Measurements from ENCODE around the gene TYR.
"Not testable (repeated sequence)": the region's sequence is repeated elsewhere in the genome, so short reads cannot be mapped to it uniquely, and the experiment has no call there.

Gene TYR

DNA sequence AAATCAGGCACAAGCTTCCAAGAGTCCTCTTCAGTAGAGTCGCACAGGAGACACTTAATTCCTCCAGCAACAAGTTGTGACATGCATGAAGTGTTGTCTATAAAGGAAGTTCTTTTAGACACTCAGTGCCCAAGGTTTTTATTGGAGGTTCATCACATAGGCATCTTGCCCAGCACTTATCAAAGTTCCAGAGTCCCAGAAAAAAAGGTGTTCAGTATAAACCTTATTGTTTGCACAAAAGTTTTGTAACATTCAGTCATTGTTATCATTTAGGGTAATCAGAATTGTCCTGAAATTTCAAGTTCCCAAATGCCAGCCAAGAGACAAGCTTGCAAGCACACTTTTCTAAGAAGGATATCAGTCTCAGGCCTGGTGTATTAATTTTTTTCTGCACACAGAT, 130.6 kb downstream of the TYR start:
- not testable (repeated sequence) for H3K27me3 ChIP-seq (ENCODE audit: insufficient read depth, low read length); H2AFZ ChIP-seq (ENCODE audit: low read length, unreplicated experiment)

DNA sequence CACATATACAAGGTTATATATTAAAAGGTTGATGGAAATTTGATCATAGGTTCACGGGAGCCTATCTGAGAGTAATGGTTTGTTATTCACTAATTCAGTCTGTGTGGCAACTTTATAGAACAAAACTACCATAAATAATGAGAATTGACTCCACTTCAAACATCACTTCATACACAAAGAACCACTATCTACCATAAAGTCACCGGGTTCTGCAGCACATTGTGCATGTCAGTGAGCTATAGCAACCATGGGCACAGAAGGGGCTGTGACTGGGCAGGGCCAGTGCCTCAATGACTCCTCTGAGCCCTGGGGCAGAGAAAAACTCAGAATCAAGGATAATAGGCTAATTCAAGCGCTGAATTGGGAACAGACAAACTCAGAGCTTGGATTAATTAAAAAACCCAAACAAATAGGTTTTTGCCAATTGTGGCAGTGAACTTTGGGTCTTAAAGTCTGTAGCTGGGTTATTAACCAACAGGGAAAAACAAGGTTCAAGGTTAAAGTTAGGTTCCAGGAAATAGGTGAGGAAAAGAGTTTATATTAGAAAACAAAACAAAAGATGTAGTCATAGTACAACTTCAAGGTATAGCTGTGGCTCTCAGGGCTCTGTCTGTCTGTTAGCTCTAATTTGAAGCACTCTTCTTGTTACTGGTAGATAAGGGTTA, 131.8 kb downstream of the TYR start:
- H3K27ac ChIP-seq (ENCODE audit: low read depth, low read length); H3K79me2 ChIP-seq (ENCODE audit: control insufficient read depth, insufficient read depth, low read length, unreplicated experiment); H3K4me3 ChIP-seq (ENCODE audit: low read depth, low read length); H3K27me3 ChIP-seq (ENCODE audit: insufficient read depth, low read length); H2AFZ ChIP-seq (ENCODE audit: low read length, unreplicated experiment); H3K36me3 ChIP-seq (ENCODE audit: insufficient read depth, low read length); H3K4me1 ChIP-seq (ENCODE audit: control insufficient read depth, insufficient read depth, low read length, unreplicated experiment): not testable (repeated sequence)

More for the DNA sequence above, 130.6 kb downstream of the TYR start:
- H3K4me3 ChIP-seq (ENCODE audit: low read depth, low read length); H3K36me3 ChIP-seq (ENCODE audit: insufficient read depth, low read length); H3K27ac ChIP-seq (ENCODE audit: low read depth, low read length); H3K4me1 ChIP-seq (ENCODE audit: control insufficient read depth, insufficient read depth, low read length, unreplicated experiment); H3K79me2 ChIP-seq (ENCODE audit: control insufficient read depth, insufficient read depth, low read length, unreplicated experiment): not testable (repeated sequence)

DNA sequence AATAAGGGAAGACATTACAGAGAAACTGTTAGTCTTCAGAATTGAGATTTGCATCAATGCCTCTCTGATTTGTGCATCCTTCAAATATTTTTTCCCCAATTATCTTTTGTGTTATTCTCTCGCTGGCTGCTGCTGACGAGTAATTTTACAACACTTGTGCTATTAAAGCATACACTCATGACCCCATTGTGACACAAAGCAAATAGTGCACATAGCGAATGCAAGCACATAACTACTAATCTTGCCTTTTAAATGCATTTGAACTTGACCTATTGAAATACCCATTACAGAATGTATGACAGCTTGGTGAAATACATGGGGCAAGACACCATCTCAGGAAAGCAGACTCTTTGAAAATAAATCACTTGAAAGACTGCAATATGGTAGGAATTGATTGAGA, 132.9 kb downstream of the TYR start:
- H3K27ac ChIP-seq (ENCODE audit: low read depth, low read length); H3K4me3 ChIP-seq (ENCODE audit: low read depth, low read length); H3K4me1 ChIP-seq (ENCODE audit: control insufficient read depth, insufficient read depth, low read length, unreplicated experiment); H3K27me3 ChIP-seq (ENCODE audit: insufficient read depth, low read length); H3K79me2 ChIP-seq (ENCODE audit: control insufficient read depth, insufficient read depth, low read length, unreplicated experiment); H3K36me3 ChIP-seq (ENCODE audit: insufficient read depth, low read length); H2AFZ ChIP-seq (ENCODE audit: low read length, unreplicated experiment): not testable (repeated sequence)

DNA sequence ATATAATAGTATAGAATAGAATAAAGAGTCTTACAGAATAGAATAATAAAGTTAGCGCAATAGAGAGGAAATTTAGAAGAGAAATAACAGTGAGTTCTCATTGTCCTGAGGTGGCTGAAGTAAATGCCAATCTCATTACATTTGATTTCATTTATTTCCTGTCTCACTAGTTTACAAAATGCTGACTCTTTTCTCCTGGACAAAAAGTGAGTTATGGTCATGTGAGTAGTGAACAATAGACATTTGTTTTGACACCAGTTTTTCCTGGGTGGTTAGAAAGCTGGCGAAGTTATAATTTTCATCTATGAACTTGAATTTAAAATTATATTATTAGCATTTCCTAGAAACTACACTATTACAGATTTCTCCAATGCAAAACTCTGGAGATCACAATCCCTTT, 143.7 kb downstream of the TYR start:
- no peaks in the 10 kb centered on the region for H3K79me2 ChIP-seq (ENCODE audit: control insufficient read depth, insufficient read depth, low read length, unreplicated experiment)

DNA sequence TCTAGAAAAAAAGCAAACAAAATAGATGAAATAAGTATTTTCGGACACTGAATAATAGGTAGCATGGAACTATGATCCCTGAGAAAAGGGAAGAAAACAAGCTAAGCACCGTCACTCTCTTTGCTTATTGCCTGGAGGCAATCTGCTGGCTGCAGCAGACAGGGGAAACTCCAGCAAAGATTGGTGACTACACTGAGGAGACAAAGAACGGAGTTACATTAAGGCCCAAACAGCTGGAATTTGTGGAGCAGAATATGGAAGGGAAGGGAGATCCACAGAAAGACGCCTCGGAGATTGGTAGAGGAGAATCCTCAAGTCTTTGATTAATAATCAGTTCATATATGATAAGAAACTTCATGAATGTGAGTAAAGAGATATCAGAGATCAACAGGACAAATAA, 150.2 kb downstream of the TYR start:
- Histone ChIP-seq H3K27ac (ENCODE audit: low read depth, low read length) (no peak overlapping the region), H3K27me3 (ENCODE audit: insufficient read depth, low read length) (no peaks in the 10 kb centered on the region), H3K4me1 (ENCODE audit: control insufficient read depth, insufficient read depth, low read length, unreplicated experiment) (no peaks in the 10 kb centered on the region), H3K79me2 (ENCODE audit: control insufficient read depth, insufficient read depth, low read length, unreplicated experiment) (no peaks in the 10 kb centered on the region), H2AFZ (ENCODE audit: low read length, unreplicated experiment) (no peak overlapping the region), H3K4me3 (ENCODE audit: low read depth, low read length) (no peak overlapping the region), H3K36me3 (ENCODE audit: insufficient read depth, low read length) (no peaks in the 10 kb centered on the region)

More for the DNA sequence above, 143.7 kb downstream of the TYR start:
- no peak overlapping the region for H3K27ac ChIP-seq (ENCODE audit: low read depth, low read length)
- no peak overlapping the region for H2AFZ ChIP-seq (ENCODE audit: low read length, unreplicated experiment)
- no peaks in the 10 kb centered on the region for H3K36me3 ChIP-seq (ENCODE audit: insufficient read depth, low read length)
- H3K27me3 ChIP-seq (ENCODE audit: insufficient read depth, low read length): no peaks in the 10 kb centered on the region
- H3K4me3 ChIP-seq (ENCODE audit: low read depth, low read length): no peak overlapping the region
- no peaks in the 10 kb centered on the region for H3K4me1 ChIP-seq (ENCODE audit: control insufficient read depth, insufficient read depth, low read length, unreplicated experiment)

DNA sequence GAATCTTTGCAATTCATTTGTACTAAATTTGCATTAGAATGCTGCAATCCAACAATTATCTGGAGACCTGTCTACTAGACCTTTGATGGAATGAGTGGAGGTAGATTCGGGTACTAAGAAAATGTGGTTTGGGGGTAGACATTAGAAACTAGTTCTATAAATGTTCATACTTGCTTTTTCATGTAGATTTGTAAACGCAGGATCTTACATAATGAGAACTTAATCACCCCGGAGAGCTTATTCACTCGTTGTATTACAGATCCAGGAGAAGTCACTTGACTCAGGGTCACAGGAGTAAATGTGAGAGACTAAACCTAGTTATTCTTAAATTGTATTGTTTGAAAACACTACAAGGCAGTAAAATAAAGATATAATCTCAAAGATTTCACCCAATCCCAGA, 154.3 kb downstream of the TYR start:
- not testable (repeated sequence) for H3K4me1 ChIP-seq (ENCODE audit: control insufficient read depth, insufficient read depth, low read length, unreplicated experiment); H3K4me3 ChIP-seq (ENCODE audit: low read depth, low read length); H3K79me2 ChIP-seq (ENCODE audit: control insufficient read depth, insufficient read depth, low read length, unreplicated experiment); H3K27ac ChIP-seq (ENCODE audit: low read depth, low read length); H2AFZ ChIP-seq (ENCODE audit: low read length, unreplicated experiment); H3K27me3 ChIP-seq (ENCODE audit: insufficient read depth, low read length); H3K36me3 ChIP-seq (ENCODE audit: insufficient read depth, low read length)

DNA sequence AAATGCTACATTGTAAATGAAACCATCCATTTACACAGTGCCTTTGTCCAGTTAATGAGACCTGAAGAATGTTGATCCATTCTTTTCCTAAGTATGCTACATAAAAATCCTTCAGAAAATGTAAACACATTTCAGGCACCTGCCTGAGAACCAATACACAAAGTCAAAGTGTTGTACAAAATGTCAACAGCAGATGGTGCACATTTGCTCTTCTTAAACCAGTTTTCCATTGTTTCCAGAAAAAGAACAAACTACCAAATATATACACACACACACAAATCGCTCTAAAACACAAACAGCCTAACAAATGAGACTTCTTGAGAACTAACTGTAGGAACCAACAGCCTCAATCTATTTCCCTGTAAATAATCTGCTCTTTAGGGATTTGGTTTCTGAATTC, 156.0 kb downstream of the TYR start:
- not testable (repeated sequence) for H2AFZ ChIP-seq (ENCODE audit: low read length, unreplicated experiment); H3K27ac ChIP-seq (ENCODE audit: low read depth, low read length); H3K4me3 ChIP-seq (ENCODE audit: low read depth, low read length); H3K4me1 ChIP-seq (ENCODE audit: control insufficient read depth, insufficient read depth, low read length, unreplicated experiment); H3K27me3 ChIP-seq (ENCODE audit: insufficient read depth, low read length); H3K36me3 ChIP-seq (ENCODE audit: insufficient read depth, low read length); H3K79me2 ChIP-seq (ENCODE audit: control insufficient read depth, insufficient read depth, low read length, unreplicated experiment)

DNA sequence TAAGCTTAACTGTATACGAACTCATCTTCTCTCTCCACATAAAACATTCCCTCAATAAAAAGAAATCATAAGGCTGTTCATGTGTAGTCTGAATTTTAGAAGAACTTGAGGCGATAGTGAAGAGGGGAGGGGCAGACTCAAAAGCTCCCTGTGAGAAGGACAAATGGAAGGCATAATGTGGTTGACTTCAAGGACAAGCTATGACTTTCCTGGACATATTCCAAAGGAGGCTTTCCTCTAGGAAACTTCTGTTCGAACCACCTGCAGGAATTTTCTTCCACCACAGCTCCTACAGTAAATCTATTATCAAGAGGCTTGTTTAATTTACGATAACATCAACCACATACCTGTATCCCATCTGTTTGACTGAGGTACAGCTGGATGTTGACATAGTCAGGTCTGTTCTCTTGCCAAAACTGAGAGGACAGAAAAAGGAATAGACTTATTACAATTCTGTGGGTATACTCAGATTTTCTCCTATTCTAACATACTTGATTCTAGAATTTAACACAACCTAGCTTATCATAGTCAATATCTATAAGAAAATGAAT, 159.5 kb downstream of the TYR start:
- not testable (repeated sequence) for H3K4me3 ChIP-seq (ENCODE audit: low read depth, low read length); H3K27me3 ChIP-seq (ENCODE audit: insufficient read depth, low read length); H3K79me2 ChIP-seq (ENCODE audit: control insufficient read depth, insufficient read depth, low read length, unreplicated experiment); H3K36me3 ChIP-seq (ENCODE audit: insufficient read depth, low read length); H2AFZ ChIP-seq (ENCODE audit: low read length, unreplicated experiment); H3K27ac ChIP-seq (ENCODE audit: low read depth, low read length)
- H3K4me1 ChIP-seq (ENCODE audit: control insufficient read depth, insufficient read depth, low read length, unreplicated experiment): peaks cover 11% of the 10 kb centered on the region

DNA sequence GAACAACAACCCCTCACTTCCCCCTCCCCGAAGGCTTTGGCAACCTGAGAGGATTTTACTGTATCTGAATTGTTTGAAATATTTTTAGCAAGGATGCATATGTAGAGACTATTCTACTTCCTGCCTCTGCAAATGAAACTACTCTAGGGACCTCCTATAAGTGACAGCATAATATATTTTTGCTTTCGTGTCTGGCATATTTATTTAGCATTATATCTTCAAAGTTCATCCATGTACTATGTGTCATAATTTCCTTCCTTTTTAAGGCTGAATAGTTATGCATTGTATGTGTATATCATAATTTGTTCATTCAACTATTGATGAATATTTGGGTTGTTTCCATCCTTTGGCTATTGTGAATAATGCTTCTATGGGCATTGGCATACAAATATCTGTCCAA, 160.4 kb downstream of the TYR start:
- H2AFZ ChIP-seq (ENCODE audit: low read length, unreplicated experiment); H3K4me3 ChIP-seq (ENCODE audit: low read depth, low read length); H3K79me2 ChIP-seq (ENCODE audit: control insufficient read depth, insufficient read depth, low read length, unreplicated experiment); H3K36me3 ChIP-seq (ENCODE audit: insufficient read depth, low read length); H3K27ac ChIP-seq (ENCODE audit: low read depth, low read length); H3K27me3 ChIP-seq (ENCODE audit: insufficient read depth, low read length): not testable (repeated sequence)
- H3K4me1 ChIP-seq (ENCODE audit: control insufficient read depth, insufficient read depth, low read length, unreplicated experiment): peaks cover 16% of the 10 kb centered on the region

DNA sequence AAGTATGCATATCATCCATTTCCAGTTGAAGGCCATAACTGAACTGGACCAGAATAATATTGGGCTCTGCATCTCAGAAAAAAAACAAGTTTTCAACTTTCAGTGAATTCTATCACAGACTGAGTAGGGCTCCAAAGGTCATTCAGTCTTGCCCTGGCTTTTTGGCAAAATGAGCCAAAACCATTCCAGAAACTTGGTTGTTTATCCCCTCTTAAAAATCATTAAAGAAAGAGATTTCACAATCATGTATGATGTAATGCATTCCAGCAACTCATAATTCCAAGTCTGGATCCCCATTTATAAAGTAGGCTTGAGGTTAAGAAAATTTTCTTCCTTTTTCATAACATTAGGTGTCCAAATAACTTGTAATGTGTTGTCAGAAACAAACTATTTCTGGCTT, 162.8 kb downstream of the TYR start:
- not testable (repeated sequence) for H3K79me2 ChIP-seq (ENCODE audit: control insufficient read depth, insufficient read depth, low read length, unreplicated experiment); H3K27ac ChIP-seq (ENCODE audit: low read depth, low read length); H3K27me3 ChIP-seq (ENCODE audit: insufficient read depth, low read length); H3K36me3 ChIP-seq (ENCODE audit: insufficient read depth, low read length)
- Histone ChIP-seq H3K4me1 (ENCODE audit: control insufficient read depth, insufficient read depth, low read length, unreplicated experiment) (peaks cover 19% of the 10 kb centered on the region), H3K4me3 (ENCODE audit: low read depth, low read length) (0 out of 2 replicates have a peak overlapping the region, but pooled peaks have one; percentile 12), H2AFZ (ENCODE audit: low read length, unreplicated experiment) (peak overlapping the region; percentile 85)

DNA sequence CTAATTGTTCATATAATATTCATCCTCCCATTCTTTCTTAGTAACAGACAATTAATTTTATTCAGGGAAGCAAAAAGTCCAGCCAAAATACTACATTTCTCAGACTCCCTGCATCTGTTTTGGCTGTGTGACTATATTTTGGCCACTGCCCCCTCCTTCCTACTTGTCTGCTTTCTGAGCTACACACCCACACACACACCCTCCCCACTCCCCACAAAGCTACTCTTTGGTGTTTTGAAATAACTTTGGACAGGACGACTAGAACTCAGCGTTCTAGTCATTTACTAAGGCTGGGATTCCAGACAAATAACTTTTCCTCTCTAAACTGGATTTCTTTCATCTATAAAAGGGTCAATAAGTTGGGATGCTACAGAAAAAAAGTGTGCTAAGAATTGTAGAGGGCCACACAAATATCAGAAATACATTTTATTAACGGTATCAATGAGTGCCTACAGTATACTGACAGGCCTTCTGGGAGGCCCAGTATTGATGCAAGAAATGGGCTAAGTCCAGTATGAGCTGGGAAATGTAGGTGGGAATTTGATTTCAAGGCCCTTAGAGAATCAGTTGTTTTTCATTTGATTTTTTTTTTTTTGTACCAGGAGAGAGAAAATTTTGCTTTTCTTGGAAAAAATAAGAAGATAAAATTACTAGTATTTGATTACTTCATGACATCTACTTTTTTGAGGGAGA, 165.4 kb downstream of the TYR start:
- H3K27me3 ChIP-seq (ENCODE audit: insufficient read depth, low read length); H3K79me2 ChIP-seq (ENCODE audit: control insufficient read depth, insufficient read depth, low read length, unreplicated experiment); H3K4me3 ChIP-seq (ENCODE audit: low read depth, low read length); H3K27ac ChIP-seq (ENCODE audit: low read depth, low read length); H3K36me3 ChIP-seq (ENCODE audit: insufficient read depth, low read length): not testable (repeated sequence)
- Histone ChIP-seq H3K4me1 (ENCODE audit: control insufficient read depth, insufficient read depth, low read length, unreplicated experiment) (peaks cover 17% of the 10 kb centered on the region), H2AFZ (ENCODE audit: low read length, unreplicated experiment) (peak overlapping the region; percentile 75)
